Measurements from ENCODE around the gene KRT39. TPM values are rescaled to one million over a fixed set of nuclear protein-coding genes. Genes with fewer than 3 reads are reported as not detected.

Gene KRT39
- total and polyA plus RNA-seq, 4 donors: not detected

DNA sequence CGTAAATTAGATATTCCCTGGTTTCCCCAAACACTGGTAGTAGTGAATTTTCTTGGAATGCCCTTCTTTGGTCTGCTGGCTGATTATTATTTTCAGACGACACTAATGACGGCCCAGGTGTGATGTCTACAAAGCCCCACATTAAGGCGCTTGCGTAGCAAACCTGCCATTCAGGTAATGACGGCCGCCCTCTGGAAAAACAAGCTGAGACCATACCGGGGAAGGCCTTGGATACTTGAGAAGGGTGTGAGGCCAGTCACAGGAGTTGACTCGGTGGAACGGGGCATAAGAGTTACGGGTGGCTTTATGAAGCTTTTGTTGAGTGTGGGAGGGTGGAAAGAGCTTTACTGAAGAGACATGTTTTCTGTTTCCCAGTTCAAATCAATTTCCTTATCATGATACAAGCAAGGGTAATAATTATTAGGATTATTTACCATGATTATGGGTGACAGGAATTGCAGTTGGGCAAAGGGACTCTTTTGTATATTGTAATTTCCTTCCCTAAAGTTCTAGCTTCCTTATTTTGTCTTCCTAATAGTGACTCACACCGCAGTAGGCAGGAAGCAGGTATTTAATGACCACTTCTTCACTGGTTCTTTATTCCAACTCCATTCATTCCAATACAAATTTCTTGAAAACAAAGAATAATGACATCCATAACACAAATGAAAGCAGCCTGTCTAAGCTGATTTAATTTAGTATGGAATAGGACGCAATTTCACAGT, 54.1 kb downstream of the KRT39 start:
- ATAC-seq (ENCODE audit: low FRiP score) (no peak), DNase-seq (no peak)
- Histone ChIP-seq H3K27me3 (ENCODE audit: control insufficient read depth in 1 of 2, insufficient read depth in 2 of 2, low read length in 1 of 2) (no peaks in the 10 kb centered on the region), H3K9me3 (ENCODE audit: control insufficient read depth, low read length) (no peaks in the 10 kb centered on the region), H3K27ac (ENCODE audit: low read depth in 1 of 2, low read length in 2 of 2) (no peak overlapping the region), H3K4me1 (ENCODE audit: control insufficient read depth in 1 of 2, insufficient read depth in 2 of 2, low read length in 2 of 2) (peaks cover 0 to 7% of the 10 kb centered on the region in 2 donors), H3K36me3 (ENCODE audit: control insufficient read depth in 1 of 2, insufficient read depth in 2 of 2, low read length in 1 of 2) (no peaks in the 10 kb centered on the region), H3K4me3 (ENCODE audit: low read length in 2 of 2) (no peak overlapping the region)
- WGBS, 2 donors: 94 to 95% methylated on average over 13 of the region's 13 CpGs
- intact Hi-C loops (cut with DNase I): loop anchor here in 1 of 2 donors (10.0 kb wide), 1 partner anchor 412 kb away; no protein-coding TSS in a partner anchor

DNA sequence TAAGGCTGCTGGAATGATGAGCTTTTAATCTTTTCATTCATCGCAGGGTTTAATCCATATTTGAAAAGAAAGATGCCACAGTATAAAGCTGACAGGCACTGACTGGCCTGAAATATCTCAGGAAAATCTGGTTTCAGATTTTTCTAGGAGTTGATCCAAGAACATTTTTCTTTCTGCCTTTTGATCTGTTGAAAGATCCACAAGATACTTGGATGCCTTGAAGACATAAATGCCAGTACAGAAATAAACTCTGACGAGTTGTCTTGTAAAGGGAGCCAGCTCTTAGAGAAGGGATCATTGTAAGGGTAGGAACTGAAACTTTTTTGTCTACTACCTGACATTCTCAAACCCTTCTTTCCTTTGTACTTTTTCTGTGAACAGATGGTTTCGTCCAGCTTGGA, 56.3 kb downstream of the KRT39 start:
- Histone ChIP-seq H3K27me3 (ENCODE audit: control insufficient read depth in 1 of 2, insufficient read depth in 2 of 2, low read length in 1 of 2) (no peaks in the 10 kb centered on the region), H3K36me3 (ENCODE audit: control insufficient read depth in 1 of 2, insufficient read depth in 2 of 2, low read length in 1 of 2) (no peaks in the 10 kb centered on the region), H3K9me3 (ENCODE audit: control insufficient read depth, low read length) (no peaks in the 10 kb centered on the region), H3K27ac (ENCODE audit: low read depth in 1 of 2, low read length in 2 of 2) (no peak overlapping the region), H3K4me1 (ENCODE audit: control insufficient read depth in 1 of 2, insufficient read depth in 2 of 2, low read length in 2 of 2) (peaks cover 0 to 7% of the 10 kb centered on the region in 2 donors), H3K4me3 (ENCODE audit: low read length in 2 of 2) (no peak overlapping the region)
- no peak for ATAC-seq (ENCODE audit: low FRiP score)
- intact Hi-C loops (cut with DNase I): loop anchor here (2.0 to 10.0 kb wide), 2 partner anchors 414 to 756 kb away; no protein-coding TSS in a partner anchor
- 15 to 22% methylated on average over 3 of the region's 3 CpGs for WGBS, 2 donors
- DNase-seq: no peak

- no peaks in the 10 kb centered on the region for H3K36me3 ChIP-seq (ENCODE audit: control insufficient read depth in 1 of 2, insufficient read depth in 2 of 2, low read length in 1 of 2)
- H3K27ac ChIP-seq (ENCODE audit: low read depth in 1 of 2, low read length in 2 of 2): no peak overlapping the region
- H3K27me3 ChIP-seq (ENCODE audit: control insufficient read depth in 1 of 2, insufficient read depth in 2 of 2, low read length in 1 of 2): no peaks in the 10 kb centered on the region
- H3K4me1 ChIP-seq (ENCODE audit: control insufficient read depth in 1 of 2, insufficient read depth in 2 of 2, low read length in 2 of 2): peaks cover 0 to 7% of the 10 kb centered on the region in 2 donors
- intact Hi-C loops (cut with DNase I): loop anchor here (1.0 to 10.0 kb wide), 8 partner anchors 102 to 757 kb away; no protein-coding TSS in a partner anchor
- DNase-seq: no peak
- ATAC-seq (ENCODE audit: low FRiP score): no peak
- H3K4me3 ChIP-seq (ENCODE audit: low read length in 2 of 2): no peak overlapping the region
- WGBS, 2 donors: 54 to 55% methylated on average over 4 of the region's 4 CpGs
- H3K9me3 ChIP-seq (ENCODE audit: control insufficient read depth, low read length): no peaks in the 10 kb centered on the region
These were observed 57.0 kb downstream of the KRT39 start for GRCh38 chr17:40909755-40910154.

- Histone ChIP-seq H3K4me3 (ENCODE audit: low read length in 2 of 2) (no peak overlapping the region), H3K27me3 (ENCODE audit: control insufficient read depth in 1 of 2, insufficient read depth in 2 of 2, low read length in 1 of 2) (no peaks in the 10 kb centered on the region), H3K36me3 (ENCODE audit: control insufficient read depth in 1 of 2, insufficient read depth in 2 of 2, low read length in 1 of 2) (no peaks in the 10 kb centered on the region), H3K27ac (ENCODE audit: low read depth in 1 of 2, low read length in 2 of 2) (no peak overlapping the region), H3K4me1 (ENCODE audit: control insufficient read depth in 1 of 2, insufficient read depth in 2 of 2, low read length in 2 of 2) (peaks cover 0 to 7% of the 10 kb centered on the region in 2 donors), H3K9me3 (ENCODE audit: control insufficient read depth, low read length) (no peaks in the 10 kb centered on the region)
- ATAC-seq (ENCODE audit: low FRiP score): peak; percentile 95
- 0 to 1% methylated on average over 5 of the region's 5 CpGs for WGBS, 2 donors
- DNase-seq: peak; percentile 81 to 87
- intact Hi-C loops (cut with DNase I): loop anchor here (1.0 to 5.0 kb wide), 6 partner anchors 102 to 753 kb away; no protein-coding TSS in a partner anchor
These were observed 57.4 kb downstream of the KRT39 start for GRCh38 chr17:40909351-40909750.

Other genes with a start within 250 kb of the KRT39 start
Only the 30 nearest of the 33 such genes appear.
- gene KRT26, start 194.7 kb downstream of the KRT39 start, total RNA-seq: not detected
- gene KRT26, start 194.7 kb downstream of the KRT39 start, polyA plus RNA-seq: not detected
- not detected for gene KRT27, start 184.4 kb downstream of the KRT39 start, total RNA-seq
- gene KRT27, start 184.4 kb downstream of the KRT39 start, polyA plus RNA-seq: not detected
- not detected for gene KRT28, start 167.0 kb downstream of the KRT39 start, total RNA-seq
- gene KRT28, start 167.0 kb downstream of the KRT39 start, polyA plus RNA-seq: not detected
- 10 to 100 TPM; 35.3 to 39.3 TPM for gene KRT10, start 144.3 kb downstream of the KRT39 start, total RNA-seq
- 10 to 100 TPM; 39.3 to 39.7 TPM for gene KRT10, start 144.3 kb downstream of the KRT39 start, polyA plus RNA-seq
- not detected for gene KRT12, start 99.7 kb downstream of the KRT39 start, total RNA-seq
- gene KRT12, start 99.7 kb downstream of the KRT39 start, polyA plus RNA-seq: 1 to 10 TPM in 1 of 2 donors, not detected in 1; 1.0 TPM
- not detected for gene KRT20, start 81.7 kb downstream of the KRT39 start, total RNA-seq
- gene KRT20, start 81.7 kb downstream of the KRT39 start, polyA plus RNA-seq: 100 to 1,000 TPM in 1 of 2 donors, 1 to 10 TPM in 1; 3.9 to 193 TPM
- under 1 TPM; 0.30 to 0.39 TPM for gene KRT23, start 29.3 kb downstream of the KRT39 start, total RNA-seq
- under 1 TPM in 1 of 2 donors, not detected in 1; 0.50 TPM for gene KRT23, start 29.3 kb downstream of the KRT39 start, polyA plus RNA-seq
- gene KRT40, start 17.4 kb upstream of the KRT39 start, total RNA-seq: not detected
- not detected for gene KRT40, start 17.4 kb upstream of the KRT39 start, polyA plus RNA-seq
- gene KRTAP3-3, start 27.2 kb upstream of the KRT39 start, total RNA-seq: not detected
- not detected for gene KRTAP3-3, start 27.2 kb upstream of the KRT39 start, polyA plus RNA-seq
- not detected for gene KRTAP3-2, start 33.0 kb upstream of the KRT39 start, total RNA-seq
- not detected for gene KRTAP3-2, start 33.0 kb upstream of the KRT39 start, polyA plus RNA-seq
- gene KRTAP3-1, start 42.2 kb upstream of the KRT39 start, total RNA-seq: not detected
- not detected for gene KRTAP3-1, start 42.2 kb upstream of the KRT39 start, polyA plus RNA-seq
- gene KRTAP1-5, start 60.3 kb upstream of the KRT39 start, total RNA-seq: not detected
- not detected for gene KRTAP1-5, start 60.3 kb upstream of the KRT39 start, polyA plus RNA-seq
- gene KRTAP1-4, start 63.2 kb upstream of the KRT39 start, total RNA-seq: not detected
- not detected for gene KRTAP1-4, start 63.2 kb upstream of the KRT39 start, polyA plus RNA-seq
- gene KRTAP1-3, start 67.9 kb upstream of the KRT39 start, total RNA-seq: not detected
- gene KRTAP1-3, start 67.9 kb upstream of the KRT39 start, polyA plus RNA-seq: not detected
- gene KRTAP1-1, start 74.5 kb upstream of the KRT39 start, total RNA-seq: not detected
- gene KRTAP1-1, start 74.5 kb upstream of the KRT39 start, polyA plus RNA-seq: not detected
- gene KRTAP2-1, start 80.4 kb upstream of the KRT39 start, total RNA-seq: not detected
- gene KRTAP2-1, start 80.4 kb upstream of the KRT39 start, polyA plus RNA-seq: not detected
- gene KRTAP2-2, start 88.3 kb upstream of the KRT39 start, total RNA-seq: not detected
- not detected for gene KRTAP2-2, start 88.3 kb upstream of the KRT39 start, polyA plus RNA-seq
- not detected for gene KRTAP2-3, start 93.2 kb upstream of the KRT39 start, total RNA-seq
- gene KRTAP2-3, start 93.2 kb upstream of the KRT39 start, polyA plus RNA-seq: not detected
- gene KRTAP2-4, start 98.9 kb upstream of the KRT39 start, total RNA-seq: not detected
- not detected for gene KRTAP2-4, start 98.9 kb upstream of the KRT39 start, polyA plus RNA-seq
- not detected for gene KRTAP4-7, start 117.2 kb upstream of the KRT39 start, total RNA-seq
- gene KRTAP4-7, start 117.2 kb upstream of the KRT39 start, polyA plus RNA-seq: not detected
- not detected for gene KRTAP4-8, start 131.2 kb upstream of the KRT39 start, total RNA-seq
- gene KRTAP4-8, start 131.2 kb upstream of the KRT39 start, polyA plus RNA-seq: not detected
- gene KRTAP4-16, start 135.3 kb upstream of the KRT39 start, total RNA-seq: not detected
- gene KRTAP4-16, start 135.3 kb upstream of the KRT39 start, polyA plus RNA-seq: not detected
- not detected for gene KRTAP4-9, start 138.4 kb upstream of the KRT39 start, total RNA-seq
- under 1 TPM in 1 of 2 donors, not detected in 1; 0.13 TPM for gene KRTAP4-9, start 138.4 kb upstream of the KRT39 start, polyA plus RNA-seq
- gene KRTAP4-11, start 151.4 kb upstream of the KRT39 start, total RNA-seq: not detected
- gene KRTAP4-11, start 151.4 kb upstream of the KRT39 start, polyA plus RNA-seq: not detected
- not detected for gene KRTAP4-12, start 157.2 kb upstream of the KRT39 start, total RNA-seq
- not detected for gene KRTAP4-12, start 157.2 kb upstream of the KRT39 start, polyA plus RNA-seq
- not detected for gene KRTAP4-6, start 173.6 kb upstream of the KRT39 start, total RNA-seq
- gene KRTAP4-6, start 173.6 kb upstream of the KRT39 start, polyA plus RNA-seq: not detected
- not detected for gene KRTAP4-5, start 182.9 kb upstream of the KRT39 start, total RNA-seq
- not detected for gene KRTAP4-5, start 182.9 kb upstream of the KRT39 start, polyA plus RNA-seq
- gene KRTAP4-4, start 193.8 kb upstream of the KRT39 start, total RNA-seq: not detected
- not detected for gene KRTAP4-4, start 193.8 kb upstream of the KRT39 start, polyA plus RNA-seq
- not detected for gene KRTAP4-3, start 201.3 kb upstream of the KRT39 start, total RNA-seq
- gene KRTAP4-3, start 201.3 kb upstream of the KRT39 start, polyA plus RNA-seq: not detected
- gene KRTAP4-2, start 211.3 kb upstream of the KRT39 start, total RNA-seq: not detected
- gene KRTAP4-2, start 211.3 kb upstream of the KRT39 start, polyA plus RNA-seq: not detected